H1 (cell line): ENCODE data around the gene DISC1.

ENCODE experiments used
- BRCA1 ChIP-seq: IDR thresholded peaks from 2 replicates; pipeline ENCODE4 v1.6.1; 2012; ENCODE audit warnings: low read depth, low read length, improper control_type of control experiment
- CBX8 ChIP-seq: fragments of 300-800, 300-1000 bp; sonication (generic); IDR thresholded peaks from 2 replicates; pipeline ENCODE4 v1.7.1; 2016; ENCODE audit warnings: low read depth, low read length, borderline replicate concordance
- CEBPB ChIP-seq: IDR thresholded peaks from 2 replicates; pipeline ENCODE4 v1.6.1; 2012; ENCODE audit warnings: low read depth, low read length
- JUND ChIP-seq: IDR thresholded peaks from 2 replicates; pipeline ENCODE4 v1.6.1; 2011; ENCODE audit warnings: mild to moderate bottlenecking, improper control_type of control experiment, low read length
- POLR2A ChIP-seq, 2 experiments: IDR thresholded peaks; 1 replicate in 1 of 2; 2 replicates in 1 of 2; pipeline ENCODE4 v1.6.1; 2011; ENCODE audit warnings: low read depth in 2 of 2, low read length in 2 of 2, mild to moderate bottlenecking in 2 of 2; ENCODE audit errors: control extremely low read depth in 1 of 2
- SIN3A ChIP-seq, 2 experiments: IDR thresholded peaks in 1 of 2; conservative IDR thresholded peaks in 1 of 2; 2 replicates each; pipeline ENCODE4 v1.6.1; 2011 to 2012; ENCODE audit warnings: low read length in 2 of 2, improper control_type of control experiment in 1 of 2, low read depth in 1 of 2, mild to moderate bottlenecking in 1 of 2
- SP2 ChIP-seq: IDR thresholded peaks from 2 replicates; pipeline ENCODE4 v1.6.1; 2012; ENCODE audit warnings: mild to moderate bottlenecking, low read length, inconsistent platforms
- SP4 ChIP-seq: IDR thresholded peaks from 2 replicates; pipeline ENCODE4 v1.6.1; 2012; ENCODE audit warnings: low read length, inconsistent platforms
- TAF1 ChIP-seq: IDR thresholded peaks from 2 replicates; pipeline ENCODE4 v1.6.1; 2011; ENCODE audit warnings: mild to moderate bottlenecking, low read depth, low read length
- TF ChIP-seq, protein P1 (sequence below): IDR thresholded peaks from 2 replicates; pipeline ENCODE4 v1.6.1; 2012; ENCODE audit warnings: inconsistent platforms
- TF ChIP-seq, protein P2 (sequence below), 3 experiments: IDR thresholded peaks; 1 replicate in 2 of 3; 2 replicates in 1 of 3; pipeline versions ENCODE4 v1.5.1 to v1.6.1; 2011; ENCODE audit warnings: low read length in 3 of 3, mild to moderate bottlenecking in 3 of 3, inconsistent platforms in 2 of 3, low read depth in 1 of 3, moderate library complexity in 1 of 3; ENCODE audit not compliant: insufficient read depth in 1 of 3; ENCODE audit errors: control extremely low read depth in 1 of 3
- TF ChIP-seq, protein P3 (sequence below): IDR thresholded peaks from 2 replicates; pipeline ENCODE4 v1.6.1; 2012; ENCODE audit warnings: low read length, inconsistent platforms

DNA sequence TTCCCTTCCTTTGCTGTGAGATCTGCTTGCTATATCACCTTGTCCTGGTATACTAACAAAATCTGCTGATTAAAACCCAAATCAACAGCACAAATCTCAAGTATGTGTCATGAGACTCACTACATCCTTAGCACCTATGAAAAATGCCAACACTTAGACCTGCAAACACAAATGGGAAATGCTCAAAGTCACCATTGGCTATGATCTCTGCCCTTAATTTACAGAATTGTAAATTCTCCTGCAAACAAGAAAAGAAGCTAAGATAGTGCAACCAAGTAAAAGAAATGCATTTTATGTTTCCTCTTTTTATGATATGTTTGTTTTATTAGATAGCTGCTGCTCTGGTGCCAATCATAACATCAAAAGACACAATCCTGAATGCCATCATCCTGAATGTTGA is 80.8 kb downstream of the DISC1 start:
- TF ChIP-seq JUND = no peak
- TF ChIP-seq CBX8 = no peak
- no peak for TF ChIP-seq BRCA1
- TF ChIP-seq, protein P1, sequence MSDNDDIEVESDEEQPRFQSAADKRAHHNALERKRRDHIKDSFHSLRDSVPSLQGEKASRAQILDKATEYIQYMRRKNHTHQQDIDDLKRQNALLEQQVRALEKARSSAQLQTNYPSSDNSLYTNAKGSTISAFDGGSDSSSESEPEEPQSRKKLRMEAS = no peak
- TF ChIP-seq SP4 = no peak
- TF ChIP-seq TAF1 = no peak
- TF ChIP-seq, protein P2, sequence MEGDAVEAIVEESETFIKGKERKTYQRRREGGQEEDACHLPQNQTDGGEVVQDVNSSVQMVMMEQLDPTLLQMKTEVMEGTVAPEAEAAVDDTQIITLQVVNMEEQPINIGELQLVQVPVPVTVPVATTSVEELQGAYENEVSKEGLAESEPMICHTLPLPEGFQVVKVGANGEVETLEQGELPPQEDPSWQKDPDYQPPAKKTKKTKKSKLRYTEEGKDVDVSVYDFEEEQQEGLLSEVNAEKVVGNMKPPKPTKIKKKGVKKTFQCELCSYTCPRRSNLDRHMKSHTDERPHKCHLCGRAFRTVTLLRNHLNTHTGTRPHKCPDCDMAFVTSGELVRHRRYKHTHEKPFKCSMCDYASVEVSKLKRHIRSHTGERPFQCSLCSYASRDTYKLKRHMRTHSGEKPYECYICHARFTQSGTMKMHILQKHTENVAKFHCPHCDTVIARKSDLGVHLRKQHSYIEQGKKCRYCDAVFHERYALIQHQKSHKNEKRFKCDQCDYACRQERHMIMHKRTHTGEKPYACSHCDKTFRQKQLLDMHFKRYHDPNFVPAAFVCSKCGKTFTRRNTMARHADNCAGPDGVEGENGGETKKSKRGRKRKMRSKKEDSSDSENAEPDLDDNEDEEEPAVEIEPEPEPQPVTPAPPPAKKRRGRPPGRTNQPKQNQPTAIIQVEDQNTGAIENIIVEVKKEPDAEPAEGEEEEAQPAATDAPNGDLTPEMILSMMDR (IDR thresholded peaks at IDR 0.05; ENCODE audit: control extremely low read depth in 1 of 3, insufficient read depth in 1 of 3, low read depth in 1 of 3, low read length in 3 of 3) = no peak
- TF ChIP-seq SIN3A (conservative IDR thresholded peaks at IDR 0.05 in 1 of 2, IDR thresholded peaks at IDR 0.05 in 1 of 2; ENCODE audit: low read depth in 1 of 2, low read length in 2 of 2) = no peak
- no peak for TF ChIP-seq SP2
- TF ChIP-seq, protein P3, sequence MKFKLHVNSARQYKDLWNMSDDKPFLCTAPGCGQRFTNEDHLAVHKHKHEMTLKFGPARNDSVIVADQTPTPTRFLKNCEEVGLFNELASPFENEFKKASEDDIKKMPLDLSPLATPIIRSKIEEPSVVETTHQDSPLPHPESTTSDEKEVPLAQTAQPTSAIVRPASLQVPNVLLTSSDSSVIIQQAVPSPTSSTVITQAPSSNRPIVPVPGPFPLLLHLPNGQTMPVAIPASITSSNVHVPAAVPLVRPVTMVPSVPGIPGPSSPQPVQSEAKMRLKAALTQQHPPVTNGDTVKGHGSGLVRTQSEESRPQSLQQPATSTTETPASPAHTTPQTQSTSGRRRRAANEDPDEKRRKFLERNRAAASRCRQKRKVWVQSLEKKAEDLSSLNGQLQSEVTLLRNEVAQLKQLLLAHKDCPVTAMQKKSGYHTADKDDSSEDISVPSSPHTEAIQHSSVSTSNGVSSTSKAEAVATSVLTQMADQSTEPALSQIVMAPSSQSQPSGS = no peak
- TF ChIP-seq POLR2A (IDR thresholded peaks at IDR 0.05; ENCODE audit: control extremely low read depth in 1 of 2, low read depth in 2 of 2, low read length in 2 of 2) = no peak
- no peak for TF ChIP-seq CEBPB
